Loucy (cell line): ENCODE data around the gene SLC1A4.
A peak's percentile ranks its signal among the peaks of the same experiment; 100 is the strongest.

Experiments
- H2AFZ ChIP-seq: fragments of 200-600 bp; sonication (generic); 2 replicates; pipeline ENCODE4 v1.6.0; 2016; ENCODE audit warnings: antibody characterized with exemption, mild to moderate bottlenecking, low read length, moderate library complexity
- H3F3A ChIP-seq: fragments of 200-600 bp; 2 replicates; pipeline ENCODE4 v1.6.0; 2016; ENCODE audit warnings: antibody characterized with exemption, low read depth, mild to moderate bottlenecking
- H3K27me3 ChIP-seq: fragments of 200-600 bp; sonication (generic); 2 replicates; pipeline ENCODE4 v1.6.1; 2014; ENCODE audit warnings: low read length, mild to moderate bottlenecking; ENCODE audit not compliant: insufficient read depth, poor library complexity, severe bottlenecking
- H3K36me3 ChIP-seq: fragments of 200-600 bp; sonication (generic); 2 replicates; pipeline ENCODE4 v1.6.1; 2016; ENCODE audit warnings: low read length; ENCODE audit not compliant: insufficient read depth
- H3K4me1 ChIP-seq: fragments of 200-600 bp; sonication (generic); 2 replicates; pipeline ENCODE4 v1.5.1; 2014; ENCODE audit warnings: low read length, mild to moderate bottlenecking; ENCODE audit not compliant: insufficient read depth, poor library complexity, severe bottlenecking
- H3K4me2 ChIP-seq: fragments of 200-600 bp; sonication (generic); 2 replicates; pipeline ENCODE4 v1.6.0; 2014; ENCODE audit warnings: antibody characterized with exemption, low read length, low read depth, mild to moderate bottlenecking; ENCODE audit not compliant: poor library complexity, severe bottlenecking
- H3K4me3 ChIP-seq: fragments of 200-600 bp; sonication (generic); 2 replicates; pipeline ENCODE4 v1.5.1; 2014; ENCODE audit warnings: low read length, mild to moderate bottlenecking, mixed read lengths; ENCODE audit not compliant: poor library complexity, severe bottlenecking
- H3K79me2 ChIP-seq: fragments of 200-600 bp; sonication (generic); 2 replicates; pipeline ENCODE4 v1.6.1; 2014; ENCODE audit warnings: low read length; ENCODE audit not compliant: insufficient read depth
- H3K9ac ChIP-seq: fragments of 200-600 bp; sonication (generic); 2 replicates; pipeline ENCODE4 v1.6.0; 2014; ENCODE audit warnings: mild to moderate bottlenecking, low read depth, low read length, moderate library complexity; ENCODE audit not compliant: poor library complexity, severe bottlenecking
- H3K9me2 ChIP-seq: fragments of 200-600 bp; sonication (generic); replicated peaks from 2 replicates; pipeline ENCODE4 v1.6.1; 2016; ENCODE audit warnings: low read depth, low read length, mixed read lengths
- H3K9me3 ChIP-seq: fragments of 200-600 bp; sonication (generic); 2 replicates; pipeline ENCODE4 v1.6.1; 2014; ENCODE audit warnings: mild to moderate bottlenecking, antibody characterized with exemption, low read length, low read depth; ENCODE audit not compliant: insufficient read depth
- H4K20me1 ChIP-seq: fragments of 200-600 bp; sonication (generic); 2 replicates; pipeline ENCODE4 v1.6.0; 2014; ENCODE audit warnings: antibody characterized with exemption, low read length, mild to moderate bottlenecking; ENCODE audit not compliant: insufficient read depth, poor library complexity, severe bottlenecking
- CTCF ChIP-seq: fragments of 200-600 bp; sonication (generic); conservative IDR thresholded peaks from 2 replicates; pipeline ENCODE4 v1.5.1; 2014; ENCODE audit warnings: mild to moderate bottlenecking, antibody characterized with exemption, low read length
- EZH2phosphoT487 ChIP-seq: fragments of 200-600 bp; IDR thresholded peaks from 2 replicates; pipeline ENCODE4 v1.6.1; 2018; ENCODE audit warnings: antibody characterized with exemption, mild to moderate bottlenecking, moderate library complexity, borderline replicate concordance

SLC1A4 gene

GRCh38 chr2:65017335-65017734 lies 28.1 kb downstream of the SLC1A4 start:
- Histone ChIP-seq H3K9ac (no peak overlapping the region), H3K36me3 (peaks cover 89% of the 10 kb centered on the region; the same call in 1 of the 2 replicates), H3F3A (no peaks in the 10 kb centered on the region), H3K9me2 (no peaks in the 10 kb centered on the region), H3K79me2 (no peaks in the 10 kb centered on the region), H3K9me3 (no peaks in the 10 kb centered on the region), H2AFZ (no peak overlapping the region), H3K4me1 (peaks cover 4% of the 10 kb centered on the region), H3K4me3 (no peak overlapping the region), H3K27me3 (no peaks in the 10 kb centered on the region), H3K4me2 (no peak overlapping the region), H4K20me1 (no peaks in the 10 kb centered on the region)
- TF ChIP-seq EZH2phosphoT487, result no peak
- TF ChIP-seq CTCF, result peak; percentile 44

GRCh38 chr2:65018141-65018582 lies 29.0 kb downstream of the SLC1A4 start:
- Histone ChIP-seq H2AFZ (no peak overlapping the region), H4K20me1 (no peaks in the 10 kb centered on the region), H3K4me1 (peaks cover 4% of the 10 kb centered on the region), H3K9me2 (no peaks in the 10 kb centered on the region), H3K9me3 (no peaks in the 10 kb centered on the region), H3K79me2 (no peaks in the 10 kb centered on the region), H3K36me3 (peaks cover 87% of the 10 kb centered on the region; the same call in 1 of the 2 replicates), H3K9ac (no peak overlapping the region), H3K27me3 (no peaks in the 10 kb centered on the region), H3F3A (no peaks in the 10 kb centered on the region), H3K4me2 (no peak overlapping the region), H3K4me3 (no peak overlapping the region)
- TF ChIP-seq CTCF, result no peak
- TF ChIP-seq EZH2phosphoT487, result no peak

GRCh38 chr2:65019010-65019409 lies 29.8 kb downstream of the SLC1A4 start:
- no peak overlapping the region for H3K9ac ChIP-seq
- no peaks in the 10 kb centered on the region for H3K9me3 ChIP-seq
- H3K79me2 ChIP-seq, result no peaks in the 10 kb centered on the region
- H3K36me3 ChIP-seq, result peaks cover 81% of the 10 kb centered on the region; the same call in 1 of the 2 replicates
- TF ChIP-seq EZH2phosphoT487 (no peak), CTCF (no peak)
- H3K4me3 ChIP-seq, result no peak overlapping the region
- H3F3A ChIP-seq, result no peaks in the 10 kb centered on the region
- no peaks in the 10 kb centered on the region for H3K4me1 ChIP-seq
- no peak overlapping the region for H2AFZ ChIP-seq
- no peaks in the 10 kb centered on the region for H3K9me2 ChIP-seq
- no peaks in the 10 kb centered on the region for H4K20me1 ChIP-seq
- no peaks in the 10 kb centered on the region for H3K27me3 ChIP-seq
- H3K4me2 ChIP-seq, result no peak overlapping the region
